ENCODE measurements around the gene CFAP20DC.

DNA sequence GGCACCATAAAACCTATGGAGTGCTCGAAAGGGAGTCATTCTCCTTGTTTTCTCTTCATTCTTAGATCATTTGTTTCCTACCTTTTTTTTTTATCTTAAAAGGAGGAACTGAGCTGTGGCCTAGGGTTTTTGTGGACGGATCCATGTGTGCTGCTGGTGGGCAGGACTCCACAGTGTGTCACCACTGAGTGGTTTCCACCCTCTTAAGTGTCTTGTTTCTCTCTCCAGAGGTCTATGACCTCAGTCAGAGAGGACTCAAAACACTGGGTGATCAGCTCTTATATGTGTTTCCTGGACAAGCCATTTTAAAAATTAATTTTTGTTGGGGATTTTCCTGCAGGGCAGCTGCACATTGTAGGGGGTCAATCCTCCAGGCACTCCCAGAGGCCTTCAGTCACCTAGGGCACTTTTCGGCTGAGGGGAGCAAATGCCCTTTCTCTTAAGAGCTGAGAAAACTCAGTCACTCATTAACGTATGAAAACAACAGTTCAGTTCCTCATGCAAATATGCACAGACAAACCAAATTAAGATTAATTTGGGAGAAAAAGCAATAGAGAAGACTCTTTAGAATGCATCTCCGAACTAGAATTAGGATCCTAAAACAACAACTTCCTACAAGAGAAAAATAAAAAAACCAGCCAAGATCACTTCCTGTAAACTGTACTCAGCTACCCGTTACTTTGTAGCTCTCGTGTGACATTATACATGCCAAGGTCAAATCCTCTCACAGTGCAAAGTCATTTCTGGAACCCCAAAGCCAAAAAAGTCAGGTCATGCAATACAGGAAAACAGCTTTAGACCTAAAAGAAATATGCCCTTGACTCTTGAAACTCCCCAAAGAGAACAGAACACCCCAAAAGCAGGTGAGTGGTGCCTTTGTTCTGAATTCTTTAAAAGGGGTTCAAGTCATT lies 355.6 kb downstream of the CFAP20DC start:
- TF ChIP-seq YY1 (IDR thresholded peaks at IDR 0.05) (no peak), TAF1 (conservative IDR thresholded peaks at IDR 0.05) (no peak), JUND (IDR thresholded peaks at IDR 0.05) (no peak), GABPA (IDR thresholded peaks at IDR 0.05 in 1 of 2, conservative IDR thresholded peaks at IDR 0.05 in 1 of 2) (no peak), FOXA2 (IDR thresholded peaks at IDR 0.05) (no peak), RAD21 (IDR thresholded peaks at IDR 0.05) (no peak), SP1 (IDR thresholded peaks at IDR 0.05) (no peak), EGR1 (IDR thresholded peaks at IDR 0.05; ENCODE audit: low read depth in 2 of 2) (no peak), RXRA (IDR thresholded peaks at IDR 0.05) (no peak)
- TF ChIP-seq, protein P1, sequence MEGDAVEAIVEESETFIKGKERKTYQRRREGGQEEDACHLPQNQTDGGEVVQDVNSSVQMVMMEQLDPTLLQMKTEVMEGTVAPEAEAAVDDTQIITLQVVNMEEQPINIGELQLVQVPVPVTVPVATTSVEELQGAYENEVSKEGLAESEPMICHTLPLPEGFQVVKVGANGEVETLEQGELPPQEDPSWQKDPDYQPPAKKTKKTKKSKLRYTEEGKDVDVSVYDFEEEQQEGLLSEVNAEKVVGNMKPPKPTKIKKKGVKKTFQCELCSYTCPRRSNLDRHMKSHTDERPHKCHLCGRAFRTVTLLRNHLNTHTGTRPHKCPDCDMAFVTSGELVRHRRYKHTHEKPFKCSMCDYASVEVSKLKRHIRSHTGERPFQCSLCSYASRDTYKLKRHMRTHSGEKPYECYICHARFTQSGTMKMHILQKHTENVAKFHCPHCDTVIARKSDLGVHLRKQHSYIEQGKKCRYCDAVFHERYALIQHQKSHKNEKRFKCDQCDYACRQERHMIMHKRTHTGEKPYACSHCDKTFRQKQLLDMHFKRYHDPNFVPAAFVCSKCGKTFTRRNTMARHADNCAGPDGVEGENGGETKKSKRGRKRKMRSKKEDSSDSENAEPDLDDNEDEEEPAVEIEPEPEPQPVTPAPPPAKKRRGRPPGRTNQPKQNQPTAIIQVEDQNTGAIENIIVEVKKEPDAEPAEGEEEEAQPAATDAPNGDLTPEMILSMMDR (IDR thresholded peaks at IDR 0.05; ENCODE audit: low read depth, low read length, missing input control), result no peak
- TF ChIP-seq, protein P2, sequence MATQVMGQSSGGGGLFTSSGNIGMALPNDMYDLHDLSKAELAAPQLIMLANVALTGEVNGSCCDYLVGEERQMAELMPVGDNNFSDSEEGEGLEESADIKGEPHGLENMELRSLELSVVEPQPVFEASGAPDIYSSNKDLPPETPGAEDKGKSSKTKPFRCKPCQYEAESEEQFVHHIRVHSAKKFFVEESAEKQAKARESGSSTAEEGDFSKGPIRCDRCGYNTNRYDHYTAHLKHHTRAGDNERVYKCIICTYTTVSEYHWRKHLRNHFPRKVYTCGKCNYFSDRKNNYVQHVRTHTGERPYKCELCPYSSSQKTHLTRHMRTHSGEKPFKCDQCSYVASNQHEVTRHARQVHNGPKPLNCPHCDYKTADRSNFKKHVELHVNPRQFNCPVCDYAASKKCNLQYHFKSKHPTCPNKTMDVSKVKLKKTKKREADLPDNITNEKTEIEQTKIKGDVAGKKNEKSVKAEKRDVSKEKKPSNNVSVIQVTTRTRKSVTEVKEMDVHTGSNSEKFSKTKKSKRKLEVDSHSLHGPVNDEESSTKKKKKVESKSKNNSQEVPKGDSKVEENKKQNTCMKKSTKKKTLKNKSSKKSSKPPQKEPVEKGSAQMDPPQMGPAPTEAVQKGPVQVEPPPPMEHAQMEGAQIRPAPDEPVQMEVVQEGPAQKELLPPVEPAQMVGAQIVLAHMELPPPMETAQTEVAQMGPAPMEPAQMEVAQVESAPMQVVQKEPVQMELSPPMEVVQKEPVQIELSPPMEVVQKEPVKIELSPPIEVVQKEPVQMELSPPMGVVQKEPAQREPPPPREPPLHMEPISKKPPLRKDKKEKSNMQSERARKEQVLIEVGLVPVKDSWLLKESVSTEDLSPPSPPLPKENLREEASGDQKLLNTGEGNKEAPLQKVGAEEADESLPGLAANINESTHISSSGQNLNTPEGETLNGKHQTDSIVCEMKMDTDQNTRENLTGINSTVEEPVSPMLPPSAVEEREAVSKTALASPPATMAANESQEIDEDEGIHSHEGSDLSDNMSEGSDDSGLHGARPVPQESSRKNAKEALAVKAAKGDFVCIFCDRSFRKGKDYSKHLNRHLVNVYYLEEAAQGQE (IDR thresholded peaks at IDR 0.05), result no peak
- TF ChIP-seq, protein P3, sequence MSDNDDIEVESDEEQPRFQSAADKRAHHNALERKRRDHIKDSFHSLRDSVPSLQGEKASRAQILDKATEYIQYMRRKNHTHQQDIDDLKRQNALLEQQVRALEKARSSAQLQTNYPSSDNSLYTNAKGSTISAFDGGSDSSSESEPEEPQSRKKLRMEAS (IDR thresholded peaks at IDR 0.05), result no peak
- TF ChIP-seq, protein P4, sequence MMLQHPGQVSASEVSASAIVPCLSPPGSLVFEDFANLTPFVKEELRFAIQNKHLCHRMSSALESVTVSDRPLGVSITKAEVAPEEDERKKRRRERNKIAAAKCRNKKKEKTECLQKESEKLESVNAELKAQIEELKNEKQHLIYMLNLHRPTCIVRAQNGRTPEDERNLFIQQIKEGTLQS (IDR thresholded peaks at IDR 0.05), result no peak
- TF ChIP-seq, protein P5, sequence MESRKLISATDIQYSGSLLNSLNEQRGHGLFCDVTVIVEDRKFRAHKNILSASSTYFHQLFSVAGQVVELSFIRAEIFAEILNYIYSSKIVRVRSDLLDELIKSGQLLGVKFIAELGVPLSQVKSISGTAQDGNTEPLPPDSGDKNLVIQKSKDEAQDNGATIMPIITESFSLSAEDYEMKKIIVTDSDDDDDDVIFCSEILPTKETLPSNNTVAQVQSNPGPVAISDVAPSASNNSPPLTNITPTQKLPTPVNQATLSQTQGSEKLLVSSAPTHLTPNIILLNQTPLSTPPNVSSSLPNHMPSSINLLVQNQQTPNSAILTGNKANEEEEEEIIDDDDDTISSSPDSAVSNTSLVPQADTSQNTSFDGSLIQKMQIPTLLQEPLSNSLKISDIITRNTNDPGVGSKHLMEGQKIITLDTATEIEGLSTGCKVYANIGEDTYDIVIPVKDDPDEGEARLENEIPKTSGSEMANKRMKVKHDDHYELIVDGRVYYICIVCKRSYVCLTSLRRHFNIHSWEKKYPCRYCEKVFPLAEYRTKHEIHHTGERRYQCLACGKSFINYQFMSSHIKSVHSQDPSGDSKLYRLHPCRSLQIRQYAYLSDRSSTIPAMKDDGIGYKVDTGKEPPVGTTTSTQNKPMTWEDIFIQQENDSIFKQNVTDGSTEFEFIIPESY (IDR thresholded peaks at IDR 0.05), result no peak
